Endometrial microvascular endothelial cells (primary cell): ENCODE measurements around the gene CEBPA. TPM values are rescaled to one million over a fixed set of nuclear protein-coding genes. Genes with fewer than 3 reads are reported as not detected.
"Not testable (repeated sequence)": the region's sequence is repeated elsewhere in the genome, so short reads cannot be mapped to it uniquely, and the experiment has no call there.

Experiments
- in situ Hi-C: cut with HindIII; loops from 2 replicates; pipeline ENCODE4 v1.10.0; 2017; ENCODE audit warnings: low sequenced_read_pairs, low pct_unique_long_range_greater_than_20kb; ENCODE audit errors: inconsistent ontology term
- total RNA-seq: library from RNA; depleted of rRNA; stranded (reverse); fragments of >200 nt; gene quantifications from one replicate; pipeline ENCODE4 v1.2.3, GENCODE V29; 2015; ENCODE audit errors: inconsistent ontology term

CEBPA gene
- total RNA-seq, 1 donor from 2014 or later = not detected

- in situ Hi-C loops = no loop called here
Observed at GRCh38 chr19:33329736-33330135, 27.4 kb upstream of the CEBPA start.

GRCh38 chr19:33329060-33329459 lies 26.7 kb upstream of the CEBPA start:
- in situ Hi-C loops = no loop called here

- in situ Hi-C loops = no loop called here
Observed at GRCh38 chr19:33325920-33326319, 23.6 kb upstream of the CEBPA start.

- in situ Hi-C loops = no loop called here
Observed at GRCh38 chr19:33324628-33325027, 22.3 kb upstream of the CEBPA start.

- in situ Hi-C loops = no loop called here
Observed at GRCh38 chr19:33323093-33323820, 20.9 kb upstream of the CEBPA start.

GRCh38 chr19:33320636-33321035 lies 18.3 kb upstream of the CEBPA start:
- in situ Hi-C loops = no loop called here

- in situ Hi-C loops = not testable (repeated sequence)
Observed at GRCh38 chr19:33317991-33318390, 15.7 kb upstream of the CEBPA start.

GRCh38 chr19:33317517-33317916 lies 15.2 kb upstream of the CEBPA start:
- in situ Hi-C loops = no loop called here

- in situ Hi-C loops = no loop called here
Observed at GRCh38 chr19:33316541-33317264, 14.4 kb upstream of the CEBPA start.

GRCh38 chr19:33312808-33313207 lies 10.5 kb upstream of the CEBPA start:
- in situ Hi-C loops = not testable (repeated sequence)

GRCh38 chr19:33312065-33312464 lies 9.7 kb upstream of the CEBPA start:
- in situ Hi-C loops = no loop called here

- in situ Hi-C loops = no loop called here
Observed at GRCh38 chr19:33311326-33311682, 9.0 kb upstream of the CEBPA start.

- in situ Hi-C loops = no loop called here
Observed at GRCh38 chr19:33310606-33311325, 8.4 kb upstream of the CEBPA start.

- in situ Hi-C loops = no loop called here
Observed at GRCh38 chr19:33309826-33310225, 7.5 kb upstream of the CEBPA start.

GRCh38 chr19:33306853-33307792 lies 4.8 kb upstream of the CEBPA start:
- in situ Hi-C loops = no loop called here

GRCh38 chr19:33306191-33306590 lies 3.9 kb upstream of the CEBPA start:
- in situ Hi-C loops = no loop called here

GRCh38 chr19:33304760-33305647 lies 2.7 kb upstream of the CEBPA start:
- in situ Hi-C loops = no loop called here

GRCh38 chr19:33304371-33304759 lies 2.0 kb upstream of the CEBPA start:
- in situ Hi-C loops = no loop called here
